ENCODE data around the gene FZD10.

The FZD10 gene

DNA sequence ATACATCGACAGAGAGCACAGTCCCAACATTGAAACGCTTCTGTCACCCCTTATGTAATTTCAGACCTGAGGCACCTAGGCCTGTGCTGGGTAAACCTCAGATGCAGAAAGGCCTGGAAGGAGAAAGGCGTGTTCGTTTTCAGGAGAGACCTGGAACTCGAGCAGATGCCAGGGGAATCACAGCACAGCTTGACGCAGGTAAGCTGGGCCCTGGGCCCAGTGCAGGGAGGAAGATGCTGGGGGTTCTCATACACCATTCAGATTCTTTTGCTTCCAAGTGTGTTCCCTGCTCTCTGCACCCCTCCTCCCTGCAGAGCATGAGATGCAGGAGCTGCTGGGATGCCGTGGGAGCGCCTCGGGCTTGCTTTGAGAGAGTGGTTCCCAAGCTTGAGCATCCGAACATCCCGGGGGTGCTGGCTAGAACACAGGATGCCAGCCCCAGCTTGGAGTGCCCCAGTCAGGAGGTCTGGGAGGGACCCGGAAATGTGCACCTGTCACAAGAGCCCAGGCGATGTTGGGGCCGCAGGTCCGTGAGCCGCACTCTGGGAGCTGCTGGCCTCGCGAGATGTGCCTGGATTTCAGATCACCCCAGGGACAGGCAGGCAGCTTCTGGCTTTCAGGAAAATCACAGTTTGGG, 35.9 kb downstream of the FZD10 start:
- TF ChIP-seq, protein P1, sequence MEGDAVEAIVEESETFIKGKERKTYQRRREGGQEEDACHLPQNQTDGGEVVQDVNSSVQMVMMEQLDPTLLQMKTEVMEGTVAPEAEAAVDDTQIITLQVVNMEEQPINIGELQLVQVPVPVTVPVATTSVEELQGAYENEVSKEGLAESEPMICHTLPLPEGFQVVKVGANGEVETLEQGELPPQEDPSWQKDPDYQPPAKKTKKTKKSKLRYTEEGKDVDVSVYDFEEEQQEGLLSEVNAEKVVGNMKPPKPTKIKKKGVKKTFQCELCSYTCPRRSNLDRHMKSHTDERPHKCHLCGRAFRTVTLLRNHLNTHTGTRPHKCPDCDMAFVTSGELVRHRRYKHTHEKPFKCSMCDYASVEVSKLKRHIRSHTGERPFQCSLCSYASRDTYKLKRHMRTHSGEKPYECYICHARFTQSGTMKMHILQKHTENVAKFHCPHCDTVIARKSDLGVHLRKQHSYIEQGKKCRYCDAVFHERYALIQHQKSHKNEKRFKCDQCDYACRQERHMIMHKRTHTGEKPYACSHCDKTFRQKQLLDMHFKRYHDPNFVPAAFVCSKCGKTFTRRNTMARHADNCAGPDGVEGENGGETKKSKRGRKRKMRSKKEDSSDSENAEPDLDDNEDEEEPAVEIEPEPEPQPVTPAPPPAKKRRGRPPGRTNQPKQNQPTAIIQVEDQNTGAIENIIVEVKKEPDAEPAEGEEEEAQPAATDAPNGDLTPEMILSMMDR (conservative IDR thresholded peaks at IDR 0.05; ENCODE audit: low read depth, low read length) = no peak
- Histone ChIP-seq H3K4me2 (no peak overlapping the region), H3K9ac (no peak overlapping the region), H4K20me1 (ENCODE audit: insufficient read depth) (no peaks in the 10 kb centered on the region), H2AFZ (ENCODE audit: low read depth) (no peak overlapping the region), H3K79me2 (ENCODE audit: insufficient read depth, low read depth) (no peaks in the 10 kb centered on the region), H3K4me3 (IDR thresholded peaks at IDR 0.05; ENCODE audit: insufficient read depth, low read depth, low read length) (no peak overlapping the region), H3K4me1 (ENCODE audit: low read depth, poor library complexity, severe bottlenecking) (no peaks in the 10 kb centered on the region), H3K27ac (no peak overlapping the region), H3K36me3 (ENCODE audit: insufficient read depth) (no peaks in the 10 kb centered on the region), H3K27me3 (ENCODE audit: insufficient read depth, low read depth) (no peaks in the 10 kb centered on the region)

DNA sequence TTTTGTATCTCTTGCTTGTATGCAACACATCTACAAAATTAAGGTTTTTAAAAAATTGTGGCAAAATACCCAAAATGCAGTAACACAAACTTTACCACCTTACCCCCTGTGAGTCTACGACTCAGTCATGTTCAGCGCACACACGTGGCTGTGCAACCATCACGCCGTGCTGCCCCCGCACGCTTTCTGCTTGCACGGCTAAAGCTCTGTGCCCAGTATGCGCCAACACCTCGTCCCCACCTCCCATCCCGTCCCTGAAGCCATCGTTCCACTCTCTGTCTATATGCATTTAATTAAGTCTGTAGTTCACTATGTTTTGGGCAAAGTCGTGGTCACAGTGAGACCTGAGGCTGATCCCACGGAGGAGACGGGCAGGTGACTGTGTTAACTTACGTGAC, 36.4 kb downstream of the FZD10 start:
- Histone ChIP-seq H3K9ac (no peak overlapping the region), H3K4me1 (ENCODE audit: low read depth, poor library complexity, severe bottlenecking) (no peaks in the 10 kb centered on the region), H3K27ac (no peak overlapping the region), H3K36me3 (ENCODE audit: insufficient read depth) (no peaks in the 10 kb centered on the region), H3K4me3 (IDR thresholded peaks at IDR 0.05; ENCODE audit: insufficient read depth, low read depth, low read length) (no peak overlapping the region), H2AFZ (ENCODE audit: low read depth) (no peak overlapping the region), H4K20me1 (ENCODE audit: insufficient read depth) (no peaks in the 10 kb centered on the region), H3K79me2 (ENCODE audit: insufficient read depth, low read depth) (no peaks in the 10 kb centered on the region), H3K4me2 (no peak overlapping the region), H3K27me3 (ENCODE audit: insufficient read depth, low read depth) (no peaks in the 10 kb centered on the region)
- TF ChIP-seq, protein P1 (conservative IDR thresholded peaks at IDR 0.05; ENCODE audit: low read depth, low read length) = no peak

DNA sequence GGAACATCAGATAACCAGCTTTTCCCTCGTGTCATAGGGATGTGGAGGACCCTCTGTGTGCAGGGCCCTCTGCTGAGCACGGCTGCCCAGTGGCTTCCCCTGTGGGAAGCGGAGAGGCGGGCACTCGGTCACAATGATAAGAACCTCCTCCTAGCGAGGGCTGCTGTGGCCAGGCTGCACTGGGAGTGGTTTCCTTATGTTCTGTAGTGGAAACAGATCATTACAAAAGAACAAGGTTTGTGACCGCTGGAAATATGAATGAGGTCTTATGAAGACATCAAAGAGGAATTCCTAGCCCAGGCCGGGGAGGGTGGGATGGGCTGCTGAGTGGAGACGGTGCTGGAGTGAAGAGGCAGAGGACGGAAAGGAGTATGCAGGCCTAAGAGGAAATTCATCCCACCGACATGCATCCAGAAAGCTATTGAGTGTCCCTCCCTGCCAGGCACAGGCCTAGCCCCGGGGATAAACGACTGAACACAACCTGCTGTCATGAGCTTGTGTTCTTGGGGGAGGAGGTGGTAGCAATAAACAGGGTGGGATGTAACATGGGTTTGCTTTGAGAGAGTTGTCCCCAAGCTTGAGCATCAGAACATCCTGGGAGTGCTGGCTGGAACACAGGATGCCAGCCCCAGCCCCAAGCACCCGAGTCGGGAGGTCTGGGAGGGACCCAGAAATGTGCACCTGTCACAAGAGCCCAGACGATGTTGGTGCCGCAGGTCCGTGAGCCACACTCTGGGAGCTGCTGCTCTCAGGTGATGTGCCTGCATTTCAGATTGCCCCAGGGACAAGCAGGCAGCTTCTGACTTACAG, 37.5 kb downstream of the FZD10 start:
- Histone ChIP-seq H2AFZ (ENCODE audit: low read depth) (no peak overlapping the region), H3K36me3 (ENCODE audit: insufficient read depth) (no peaks in the 10 kb centered on the region), H3K27ac (no peak overlapping the region), H3K4me3 (IDR thresholded peaks at IDR 0.05; ENCODE audit: insufficient read depth, low read depth, low read length) (no peak overlapping the region), H3K79me2 (ENCODE audit: insufficient read depth, low read depth) (no peaks in the 10 kb centered on the region), H4K20me1 (ENCODE audit: insufficient read depth) (no peaks in the 10 kb centered on the region), H3K4me1 (ENCODE audit: low read depth, poor library complexity, severe bottlenecking) (no peaks in the 10 kb centered on the region), H3K9ac (no peak overlapping the region), H3K4me2 (no peak overlapping the region), H3K27me3 (ENCODE audit: insufficient read depth, low read depth) (no peaks in the 10 kb centered on the region)
- TF ChIP-seq, protein P1 (conservative IDR thresholded peaks at IDR 0.05; ENCODE audit: low read depth, low read length) = no peak

DNA sequence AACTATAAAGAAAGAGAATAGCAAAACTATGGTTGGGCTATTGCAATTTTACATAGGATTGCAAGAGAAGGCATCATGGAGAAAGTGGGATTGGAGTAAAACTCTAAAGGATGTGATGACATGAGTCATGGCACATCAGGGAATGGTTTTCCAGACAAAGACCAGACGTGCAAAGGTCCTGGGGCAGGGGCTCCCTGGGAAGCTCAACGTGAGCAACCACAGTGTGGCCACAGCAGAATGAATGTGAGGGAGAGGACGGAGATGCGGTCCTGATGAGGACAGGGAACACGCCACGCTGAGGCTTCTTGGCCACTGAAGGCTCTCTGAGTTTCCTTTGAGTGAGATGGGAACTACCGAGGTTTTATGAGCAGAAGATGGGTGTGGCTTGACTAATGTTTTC, 38.2 kb downstream of the FZD10 start:
- Histone ChIP-seq H3K79me2 (ENCODE audit: insufficient read depth, low read depth) (no peaks in the 10 kb centered on the region), H3K27ac (no peak overlapping the region), H3K36me3 (ENCODE audit: insufficient read depth) (no peaks in the 10 kb centered on the region), H3K9ac (no peak overlapping the region), H4K20me1 (ENCODE audit: insufficient read depth) (no peaks in the 10 kb centered on the region), H3K4me2 (no peak overlapping the region), H2AFZ (ENCODE audit: low read depth) (no peak overlapping the region), H3K4me1 (ENCODE audit: low read depth, poor library complexity, severe bottlenecking) (no peaks in the 10 kb centered on the region), H3K27me3 (ENCODE audit: insufficient read depth, low read depth) (no peaks in the 10 kb centered on the region), H3K4me3 (IDR thresholded peaks at IDR 0.05; ENCODE audit: insufficient read depth, low read depth, low read length) (no peak overlapping the region)
- TF ChIP-seq, protein P1 (conservative IDR thresholded peaks at IDR 0.05; ENCODE audit: low read depth, low read length) = no peak
